Osteocyte (in vitro differentiated cells): Measurements from ENCODE around the gene IVD. TPM values are rescaled to one million over a fixed set of nuclear protein-coding genes. Genes with fewer than 3 reads are reported as not detected.

Source experiments
- DNase-seq: peaks from one replicate; pipeline ENCODE4 v3.0.0; 2021; ENCODE audit warnings: mixed read lengths; ENCODE audit not compliant: unreplicated experiment; ENCODE audit errors: extremely low spot score
- H3K27ac Mint-ChIP-seq: one replicate; pipeline ENCODE4 v1.8.0; 2021; ENCODE audit warnings: mild to moderate bottlenecking, mixed read lengths; ENCODE audit not compliant: unreplicated experiment
- H3K27me3 Mint-ChIP-seq: one replicate; pipeline ENCODE4 v1.8.0; 2021; ENCODE audit warnings: mixed read lengths; ENCODE audit not compliant: unreplicated experiment
- H3K36me3 Mint-ChIP-seq: one replicate; pipeline ENCODE4 v1.8.0; 2021; ENCODE audit warnings: mixed read lengths; ENCODE audit not compliant: unreplicated experiment
- H3K4me1 Mint-ChIP-seq: one replicate; pipeline ENCODE4 v1.8.0; 2021; ENCODE audit warnings: mixed read lengths; ENCODE audit not compliant: unreplicated experiment
- H3K4me3 Mint-ChIP-seq: one replicate; pipeline ENCODE4 v1.8.0; 2021; ENCODE audit warnings: mild to moderate bottlenecking, moderate library complexity, mixed read lengths; ENCODE audit not compliant: unreplicated experiment
- H3K9me3 Mint-ChIP-seq: one replicate; pipeline ENCODE4 v1.8.0; 2021; ENCODE audit warnings: mixed read lengths; ENCODE audit not compliant: unreplicated experiment
- total RNA-seq: library from RNA; stranded (reverse); gene quantifications from 2 replicates; pipeline ENCODE4 v1.2.1, GENCODE V29; 2021
- TF ChIP-seq, protein P1 (sequence below): fragments of 200-600 bp; sonication (generic); IDR thresholded peaks from 2 replicates; pipeline ENCODE4 v1.5.0; 2021; ENCODE audit warnings: antibody characterized with exemption, mild to moderate bottlenecking, moderate library complexity

The IVD gene
- total RNA-seq, 1 donor from 2014 or later = 62.0 TPM

DNA sequence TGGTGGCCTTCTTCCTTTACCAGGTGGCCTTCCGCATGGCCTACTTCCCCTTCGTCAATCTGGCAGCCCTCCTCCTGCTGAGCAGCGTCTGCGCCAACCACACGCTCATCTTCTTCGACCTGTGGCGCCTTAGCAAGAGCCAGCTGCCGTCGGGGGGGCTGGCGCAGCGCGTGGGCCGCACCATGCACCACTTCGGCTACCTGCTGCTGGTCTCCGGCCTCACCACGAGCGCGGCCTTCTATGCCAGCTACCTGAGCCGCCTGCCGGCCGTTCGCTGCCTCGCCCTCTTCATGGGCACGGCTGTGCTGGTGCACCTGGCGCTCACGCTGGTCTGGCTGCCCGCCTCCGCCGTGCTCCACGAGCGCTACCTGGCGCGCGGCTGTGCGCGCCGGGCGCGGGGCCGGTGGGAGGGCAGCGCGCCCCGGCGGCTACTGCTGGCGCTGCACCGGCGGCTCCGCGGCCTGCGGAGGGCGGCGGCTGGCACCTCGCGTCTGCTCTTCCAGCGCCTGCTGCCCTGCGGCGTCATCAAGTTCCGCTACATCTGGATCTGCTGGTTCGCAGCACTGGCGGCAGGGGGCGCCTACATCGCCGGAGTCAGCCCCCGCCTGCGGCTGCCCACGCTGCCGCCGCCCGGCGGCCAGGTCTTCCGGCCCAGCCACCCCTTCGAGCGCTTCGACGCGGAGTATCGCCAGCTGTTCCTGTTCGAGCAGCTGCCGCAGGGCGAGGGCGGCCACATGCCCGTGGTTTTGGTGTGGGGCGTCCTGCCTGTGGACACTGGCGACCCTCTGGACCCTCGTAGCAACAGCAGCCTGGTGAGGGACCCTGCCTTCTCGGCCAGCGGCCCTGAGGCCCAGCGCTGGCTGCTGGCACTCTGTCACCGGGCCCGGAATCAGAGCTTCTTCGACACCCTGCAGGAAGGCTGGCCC, 37.6 kb upstream of the IVD start:
- Mint-ChIP-seq H3K27me3 (no peaks in the 10 kb centered on the region), H3K9me3 (no peaks in the 10 kb centered on the region), H3K4me1 (peaks cover 14% of the 10 kb centered on the region), H3K4me3 (no peak overlapping the region), H3K36me3 (no peaks in the 10 kb centered on the region), H3K27ac (no peak overlapping the region)
- DNase-seq = peak; percentile 94
- TF ChIP-seq, protein P1, sequence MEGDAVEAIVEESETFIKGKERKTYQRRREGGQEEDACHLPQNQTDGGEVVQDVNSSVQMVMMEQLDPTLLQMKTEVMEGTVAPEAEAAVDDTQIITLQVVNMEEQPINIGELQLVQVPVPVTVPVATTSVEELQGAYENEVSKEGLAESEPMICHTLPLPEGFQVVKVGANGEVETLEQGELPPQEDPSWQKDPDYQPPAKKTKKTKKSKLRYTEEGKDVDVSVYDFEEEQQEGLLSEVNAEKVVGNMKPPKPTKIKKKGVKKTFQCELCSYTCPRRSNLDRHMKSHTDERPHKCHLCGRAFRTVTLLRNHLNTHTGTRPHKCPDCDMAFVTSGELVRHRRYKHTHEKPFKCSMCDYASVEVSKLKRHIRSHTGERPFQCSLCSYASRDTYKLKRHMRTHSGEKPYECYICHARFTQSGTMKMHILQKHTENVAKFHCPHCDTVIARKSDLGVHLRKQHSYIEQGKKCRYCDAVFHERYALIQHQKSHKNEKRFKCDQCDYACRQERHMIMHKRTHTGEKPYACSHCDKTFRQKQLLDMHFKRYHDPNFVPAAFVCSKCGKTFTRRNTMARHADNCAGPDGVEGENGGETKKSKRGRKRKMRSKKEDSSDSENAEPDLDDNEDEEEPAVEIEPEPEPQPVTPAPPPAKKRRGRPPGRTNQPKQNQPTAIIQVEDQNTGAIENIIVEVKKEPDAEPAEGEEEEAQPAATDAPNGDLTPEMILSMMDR = peak; percentile 87

DNA sequence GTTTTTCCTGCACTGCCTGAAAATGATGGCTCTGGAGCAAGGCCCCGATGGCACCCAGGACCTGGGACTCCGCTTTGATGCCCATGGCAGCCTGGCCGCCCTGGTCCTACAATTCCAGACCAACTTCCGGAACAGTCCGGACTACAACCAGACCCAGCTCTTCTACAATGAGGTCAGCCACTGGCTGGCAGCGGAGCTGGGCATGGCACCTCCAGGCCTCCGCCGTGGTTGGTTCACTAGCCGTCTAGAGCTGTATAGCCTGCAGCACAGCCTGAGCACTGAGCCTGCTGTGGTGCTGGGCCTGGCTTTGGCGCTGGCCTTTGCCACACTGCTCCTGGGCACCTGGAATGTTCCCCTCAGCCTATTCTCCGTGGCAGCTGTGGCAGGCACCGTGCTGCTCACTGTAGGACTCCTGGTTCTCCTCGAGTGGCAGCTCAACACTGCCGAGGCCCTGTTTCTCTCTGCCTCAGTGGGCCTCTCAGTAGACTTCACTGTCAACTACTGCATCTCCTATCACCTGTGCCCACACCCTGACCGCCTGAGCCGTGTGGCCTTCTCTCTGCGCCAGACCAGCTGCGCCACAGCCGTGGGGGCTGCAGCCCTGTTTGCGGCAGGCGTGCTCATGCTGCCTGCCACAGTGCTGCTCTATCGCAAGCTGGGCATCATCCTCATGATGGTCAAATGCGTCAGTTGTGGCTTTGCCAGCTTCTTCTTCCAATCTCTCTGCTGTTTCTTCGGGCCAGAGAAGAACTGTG, 36.7 kb upstream of the IVD start:
- H3K36me3 Mint-ChIP-seq = no peaks in the 10 kb centered on the region
- peaks cover 18% of the 10 kb centered on the region for H3K4me1 Mint-ChIP-seq
- TF ChIP-seq, protein P1 = no peak
- no peaks in the 10 kb centered on the region for H3K9me3 Mint-ChIP-seq
- H3K4me3 Mint-ChIP-seq = no peak overlapping the region
- H3K27ac Mint-ChIP-seq = no peak overlapping the region
- DNase-seq = no peak
- no peaks in the 10 kb centered on the region for H3K27me3 Mint-ChIP-seq

DNA sequence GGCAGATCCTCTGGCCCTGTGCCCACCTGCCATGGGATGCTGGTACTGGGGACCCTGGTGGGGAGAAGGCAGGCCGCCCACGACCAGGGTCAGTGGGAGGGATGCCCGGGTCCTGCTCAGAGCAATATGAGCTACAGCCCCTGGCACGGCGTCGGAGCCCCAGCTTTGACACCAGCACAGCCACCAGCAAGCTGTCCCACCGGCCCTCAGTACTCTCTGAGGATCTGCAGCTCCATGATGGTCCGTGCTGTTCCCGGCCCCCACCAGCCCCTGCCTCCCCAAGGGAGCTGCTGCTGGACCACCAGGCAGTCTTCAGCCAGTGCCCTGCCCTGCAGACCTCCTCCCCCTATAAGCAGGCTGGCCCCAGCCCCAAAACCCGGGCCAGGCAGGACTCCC, 36.1 kb upstream of the IVD start:
- H3K4me3 Mint-ChIP-seq = no peak overlapping the region
- H3K9me3 Mint-ChIP-seq = no peaks in the 10 kb centered on the region
- H3K4me1 Mint-ChIP-seq = peaks cover 18% of the 10 kb centered on the region
- DNase-seq = no peak
- H3K36me3 Mint-ChIP-seq = no peaks in the 10 kb centered on the region
- H3K27ac Mint-ChIP-seq = no peak overlapping the region
- H3K27me3 Mint-ChIP-seq = no peaks in the 10 kb centered on the region
- TF ChIP-seq, protein P1 = no peak

DNA sequence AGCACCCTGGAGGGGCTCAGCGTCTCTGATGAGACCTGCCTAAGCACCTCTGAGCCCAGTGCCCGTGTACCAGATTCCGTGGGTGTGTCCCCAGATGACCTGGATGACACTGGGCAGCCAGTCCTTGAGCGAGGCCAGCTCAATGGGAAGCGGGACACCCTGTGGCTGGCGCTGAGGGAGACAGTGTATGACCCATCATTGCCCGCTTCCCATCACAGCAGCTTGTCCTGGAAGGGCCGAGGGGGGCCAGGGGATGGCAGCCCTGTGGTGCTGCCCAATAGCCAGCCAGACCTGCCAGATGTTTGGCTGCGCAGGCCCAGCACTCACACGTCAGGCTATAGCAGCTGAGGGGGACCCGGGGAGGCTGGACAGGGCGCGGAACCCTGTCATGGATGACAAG, 35.6 kb upstream of the IVD start:
- no peaks in the 10 kb centered on the region for H3K9me3 Mint-ChIP-seq
- H3K27me3 Mint-ChIP-seq = no peaks in the 10 kb centered on the region
- H3K4me1 Mint-ChIP-seq = peaks cover 18% of the 10 kb centered on the region
- no peak overlapping the region for H3K27ac Mint-ChIP-seq
- TF ChIP-seq, protein P1 = no peak
- no peaks in the 10 kb centered on the region for H3K36me3 Mint-ChIP-seq
- no peak overlapping the region for H3K4me3 Mint-ChIP-seq
- DNase-seq = no peak

DNA sequence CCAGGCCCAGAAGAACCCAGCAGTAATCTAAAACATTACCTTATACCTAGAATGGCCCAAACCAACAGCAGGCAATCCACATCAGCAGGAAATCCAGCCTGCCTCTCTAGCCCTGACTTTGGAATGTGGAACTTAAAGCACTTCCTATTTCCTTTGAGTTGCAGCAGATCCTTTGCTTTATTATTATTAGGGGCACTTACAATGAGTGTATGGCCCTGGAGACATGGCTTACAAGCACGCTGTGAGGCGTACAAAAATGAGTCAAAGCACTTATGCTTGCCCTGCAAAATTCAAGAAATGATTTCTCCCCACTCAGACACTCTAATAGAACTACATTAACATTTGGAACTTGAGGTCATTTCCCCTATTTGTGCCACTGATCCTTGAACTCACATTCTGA, 32.6 kb upstream of the IVD start:
- Mint-ChIP-seq H3K27me3 (no peaks in the 10 kb centered on the region), H3K27ac (no peak overlapping the region), H3K4me1 (peaks cover 14% of the 10 kb centered on the region), H3K36me3 (no peaks in the 10 kb centered on the region), H3K9me3 (no peaks in the 10 kb centered on the region), H3K4me3 (no peak overlapping the region)
- TF ChIP-seq, protein P1 = no peak
- no peak for DNase-seq
